Stimulated activated memory B cell treated with anti-CD40 and anti-IgM and Interleukin-4, amounts not matched to agents 10 μg/mL and 1 μg/mL and 100 μg/mL, for 72 hours (primary cell): ENCODE data around the gene FCN1.

ENCODE experiments used
- ATAC-seq: fragments of 150-1000 bp; cut with Tn5 transposase; 2 replicates; pipeline ENCODE4 v1.10.0; 2021
- H3K27ac Mint-ChIP-seq: one replicate; pipeline ENCODE4 v1.8.0; 2022; ENCODE audit warnings: mild to moderate bottlenecking, mixed read lengths
- H3K27me3 Mint-ChIP-seq: one replicate; pipeline ENCODE4 v1.8.0; 2022; ENCODE audit warnings: mixed read lengths
- H3K36me3 Mint-ChIP-seq: one replicate; pipeline ENCODE4 v1.8.0; 2022; ENCODE audit warnings: mixed read lengths
- H3K4me1 Mint-ChIP-seq: one replicate; pipeline ENCODE4 v1.8.0; 2022; ENCODE audit warnings: mixed read lengths
- H3K4me3 Mint-ChIP-seq: one replicate; pipeline ENCODE4 v1.8.0; 2022; ENCODE audit warnings: mild to moderate bottlenecking, moderate library complexity, mixed read lengths
- H3K9me3 Mint-ChIP-seq: one replicate; pipeline ENCODE4 v1.8.0; 2022; ENCODE audit warnings: mixed read lengths

FCN1 gene

GRCh38 chr9:134915046-134915985 lies 2.4 kb downstream of the FCN1 start:
- no peak for ATAC-seq
- H3K27me3 Mint-ChIP-seq, result peaks cover 54% of the 10 kb centered on the region
- no peak overlapping the region for H3K27ac Mint-ChIP-seq
- no peaks in the 10 kb centered on the region for H3K36me3 Mint-ChIP-seq
- no peak overlapping the region for H3K4me3 Mint-ChIP-seq
- H3K4me1 Mint-ChIP-seq, result no peaks in the 10 kb centered on the region
- H3K9me3 Mint-ChIP-seq, result peaks cover 9% of the 10 kb centered on the region

- Mint-ChIP-seq H3K9me3 (peaks cover 5% of the 10 kb centered on the region), H3K27me3 (peaks cover 62% of the 10 kb centered on the region)
These were observed 3.2 kb downstream of the FCN1 start for GRCh38 chr9:134914501-134914834.

GRCh38 chr9:134913713-134914500 lies 3.8 kb downstream of the FCN1 start:
- Mint-ChIP-seq H3K27me3 (peaks cover 68% of the 10 kb centered on the region), H3K4me3 (no peak overlapping the region), H3K36me3 (no peaks in the 10 kb centered on the region), H3K27ac (no peak overlapping the region), H3K9me3 (peaks cover 5% of the 10 kb centered on the region), H3K4me1 (no peaks in the 10 kb centered on the region)
- no peak for ATAC-seq

More at GRCh38 chr9:134914501-134914834, 3.2 kb downstream of the FCN1 start:
- Mint-ChIP-seq H3K27ac (no peak overlapping the region), H3K4me1 (no peaks in the 10 kb centered on the region), H3K36me3 (no peaks in the 10 kb centered on the region), H3K4me3 (no peak overlapping the region)
- no peak for ATAC-seq

GRCh38 chr9:134913041-134913712 lies 4.5 kb downstream of the FCN1 start:
- Mint-ChIP-seq H3K27me3 (peaks cover 68% of the 10 kb centered on the region), H3K27ac (no peak overlapping the region)
- no peak for ATAC-seq

GRCh38 chr9:134912126-134912840 lies 5.4 kb downstream of the FCN1 start:
- Mint-ChIP-seq H3K27ac (no peak overlapping the region), H3K36me3 (no peaks in the 10 kb centered on the region), H3K4me3 (no peak overlapping the region), H3K4me1 (no peaks in the 10 kb centered on the region), H3K9me3 (no peaks in the 10 kb centered on the region), H3K27me3 (peaks cover 68% of the 10 kb centered on the region)
- no peak for ATAC-seq

More at GRCh38 chr9:134913041-134913712, 4.5 kb downstream of the FCN1 start:
- H3K4me1 Mint-ChIP-seq, result no peaks in the 10 kb centered on the region
- no peaks in the 10 kb centered on the region for H3K36me3 Mint-ChIP-seq
- H3K4me3 Mint-ChIP-seq, result no peak overlapping the region
- no peaks in the 10 kb centered on the region for H3K9me3 Mint-ChIP-seq

GRCh38 chr9:134909511-134910481 lies 7.9 kb downstream of the FCN1 start:
- Mint-ChIP-seq H3K27ac (no peak overlapping the region), H3K27me3 (peaks cover 48% of the 10 kb centered on the region), H3K4me3 (no peak overlapping the region)

GRCh38 chr9:134908524-134909309 lies 9.0 kb downstream of the FCN1 start:
- H3K4me1 Mint-ChIP-seq, result no peaks in the 10 kb centered on the region
- ATAC-seq, result no peak
- H3K36me3 Mint-ChIP-seq, result no peaks in the 10 kb centered on the region
- H3K27ac Mint-ChIP-seq, result no peak overlapping the region
- H3K27me3 Mint-ChIP-seq, result peaks cover 45% of the 10 kb centered on the region
- H3K9me3 Mint-ChIP-seq, result peaks cover 4% of the 10 kb centered on the region
- no peak overlapping the region for H3K4me3 Mint-ChIP-seq

More at GRCh38 chr9:134909511-134910481, 7.9 kb downstream of the FCN1 start:
- H3K4me1 Mint-ChIP-seq, result no peaks in the 10 kb centered on the region
- no peak for ATAC-seq
- peaks cover 3% of the 10 kb centered on the region for H3K9me3 Mint-ChIP-seq
- no peaks in the 10 kb centered on the region for H3K36me3 Mint-ChIP-seq

GRCh38 chr9:134902936-134903335 lies 14.8 kb downstream of the FCN1 start:
- Mint-ChIP-seq H3K4me1 (no peaks in the 10 kb centered on the region), H3K36me3 (no peaks in the 10 kb centered on the region), H3K4me3 (no peak overlapping the region), H3K27me3 (peaks cover 12% of the 10 kb centered on the region), H3K27ac (no peak overlapping the region), H3K9me3 (peaks cover 15% of the 10 kb centered on the region)
- ATAC-seq, result no peak

- Mint-ChIP-seq H3K9me3 (peaks cover 16% of the 10 kb centered on the region), H3K27me3 (peaks cover 21% of the 10 kb centered on the region), H3K36me3 (no peaks in the 10 kb centered on the region), H3K4me3 (no peak overlapping the region), H3K27ac (no peak overlapping the region), H3K4me1 (no peaks in the 10 kb centered on the region)
- no peak for ATAC-seq
These were observed 17.9 kb downstream of the FCN1 start for GRCh38 chr9:134899818-134900217.

- no peak overlapping the region for H3K27ac Mint-ChIP-seq
- peaks cover 15% of the 10 kb centered on the region for H3K9me3 Mint-ChIP-seq
- no peak overlapping the region for H3K4me3 Mint-ChIP-seq
- no peak for ATAC-seq
- H3K36me3 Mint-ChIP-seq, result no peaks in the 10 kb centered on the region
- peaks cover 23% of the 10 kb centered on the region for H3K27me3 Mint-ChIP-seq
- no peaks in the 10 kb centered on the region for H3K4me1 Mint-ChIP-seq
These were observed 18.5 kb downstream of the FCN1 start for GRCh38 chr9:134899168-134899567.

- H3K9me3 Mint-ChIP-seq, result peaks cover 15% of the 10 kb centered on the region
- no peaks in the 10 kb centered on the region for H3K36me3 Mint-ChIP-seq
- H3K27ac Mint-ChIP-seq, result no peak overlapping the region
- no peak for ATAC-seq
- H3K4me1 Mint-ChIP-seq, result no peaks in the 10 kb centered on the region
- peaks cover 23% of the 10 kb centered on the region for H3K27me3 Mint-ChIP-seq
- no peak overlapping the region for H3K4me3 Mint-ChIP-seq
These were observed 19.4 kb downstream of the FCN1 start for GRCh38 chr9:134898319-134898718.

- peaks cover 15% of the 10 kb centered on the region for H3K9me3 Mint-ChIP-seq
- no peak overlapping the region for H3K4me3 Mint-ChIP-seq
- no peaks in the 10 kb centered on the region for H3K4me1 Mint-ChIP-seq
- H3K27ac Mint-ChIP-seq, result no peak overlapping the region
- ATAC-seq, result no peak
- H3K27me3 Mint-ChIP-seq, result peaks cover 27% of the 10 kb centered on the region
- H3K36me3 Mint-ChIP-seq, result no peaks in the 10 kb centered on the region
These were observed 20.0 kb downstream of the FCN1 start for GRCh38 chr9:134897584-134898170.
